SK-N-SH (cell line): ENCODE measurements around the gene JADE2.

Experiments used
- EP300 ChIP-seq, 2 experiments: IDR thresholded peaks; 2 replicates each; pipeline versions ENCODE4 v1.4.0 to v1.6.1; 2012; ENCODE audit warnings: borderline replicate concordance in 1 of 2, low read depth in 1 of 2, low read length in 1 of 2
- FOSL2 ChIP-seq: IDR thresholded peaks from 2 replicates; pipeline ENCODE4 v1.4.0; 2012; ENCODE audit warnings: low read depth, mild to moderate bottlenecking, moderate library complexity, borderline replicate concordance
- MXI1 ChIP-seq: IDR thresholded peaks from 2 replicates; pipeline ENCODE4 v1.6.1; 2012; ENCODE audit warnings: mild to moderate bottlenecking, low read depth, low read length, improper control_type of control experiment
- RAD21 ChIP-seq: IDR thresholded peaks from 2 replicates; pipeline ENCODE4 v1.6.1; 2012; ENCODE audit warnings: mild to moderate bottlenecking, low read length
- TAF1 ChIP-seq: IDR thresholded peaks from 2 replicates; pipeline ENCODE4 v1.6.1; 2012; ENCODE audit warnings: low read depth, mild to moderate bottlenecking, low read length, moderate library complexity, borderline replicate concordance
- USF1 ChIP-seq: IDR thresholded peaks from 2 replicates; pipeline ENCODE4 v1.4.0; 2012; ENCODE audit warnings: low read depth, borderline replicate concordance
- USF2 ChIP-seq: fragments of 150-350 bp; IDR thresholded peaks from 2 replicates; pipeline ENCODE4 v1.6.1; 2017; ENCODE audit warnings: antibody characterized with exemption, low read length, low read depth, borderline replicate concordance
- TF ChIP-seq, protein P1 (sequence below): fragments of 200-600 bp; sonication (generic); IDR thresholded peaks from 2 replicates; pipeline ENCODE4 v1.6.1; 2017; ENCODE audit warnings: antibody characterized with exemption, mild to moderate bottlenecking, moderate library complexity
- TF ChIP-seq, protein P2 (sequence below): IDR thresholded peaks from 2 replicates; pipeline ENCODE4 v1.6.1; 2012; ENCODE audit warnings: mild to moderate bottlenecking, low read depth, low read length, moderate library complexity
- TF ChIP-seq, protein P3 (sequence below): IDR thresholded peaks from 2 replicates; pipeline ENCODE4 v1.4.0; 2012; ENCODE audit warnings: low read depth, borderline replicate concordance

DNA sequence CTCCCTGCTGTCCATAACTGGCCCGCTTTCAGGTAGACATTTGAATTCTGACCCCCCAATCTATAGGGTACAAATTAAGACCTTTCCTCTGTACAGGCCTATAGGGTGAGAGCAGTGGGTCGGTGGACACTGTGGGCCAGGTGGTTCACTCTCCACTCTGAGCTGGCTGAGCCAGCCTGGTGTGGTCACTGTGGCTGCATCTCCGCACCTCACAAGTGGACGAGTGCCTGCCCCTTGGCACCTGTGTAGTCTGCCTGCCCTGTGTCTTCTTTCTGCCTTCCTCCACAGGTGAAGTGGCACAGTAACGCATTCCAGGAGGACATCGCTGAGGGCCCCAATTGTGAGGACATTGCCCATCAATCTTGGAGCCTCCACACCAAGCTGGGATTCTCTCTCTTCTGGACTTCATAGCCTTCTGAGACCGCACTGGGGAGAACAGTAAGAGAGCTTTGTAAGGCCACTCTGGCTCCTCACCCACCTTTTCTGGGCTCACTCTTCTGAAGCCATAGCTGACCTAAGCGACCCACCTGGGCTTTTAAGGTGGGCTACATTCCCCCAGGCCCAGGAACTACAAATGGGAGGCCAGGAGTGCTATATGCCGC lies 33.5 kb upstream of the JADE2 start:
- TF ChIP-seq, protein P1, sequence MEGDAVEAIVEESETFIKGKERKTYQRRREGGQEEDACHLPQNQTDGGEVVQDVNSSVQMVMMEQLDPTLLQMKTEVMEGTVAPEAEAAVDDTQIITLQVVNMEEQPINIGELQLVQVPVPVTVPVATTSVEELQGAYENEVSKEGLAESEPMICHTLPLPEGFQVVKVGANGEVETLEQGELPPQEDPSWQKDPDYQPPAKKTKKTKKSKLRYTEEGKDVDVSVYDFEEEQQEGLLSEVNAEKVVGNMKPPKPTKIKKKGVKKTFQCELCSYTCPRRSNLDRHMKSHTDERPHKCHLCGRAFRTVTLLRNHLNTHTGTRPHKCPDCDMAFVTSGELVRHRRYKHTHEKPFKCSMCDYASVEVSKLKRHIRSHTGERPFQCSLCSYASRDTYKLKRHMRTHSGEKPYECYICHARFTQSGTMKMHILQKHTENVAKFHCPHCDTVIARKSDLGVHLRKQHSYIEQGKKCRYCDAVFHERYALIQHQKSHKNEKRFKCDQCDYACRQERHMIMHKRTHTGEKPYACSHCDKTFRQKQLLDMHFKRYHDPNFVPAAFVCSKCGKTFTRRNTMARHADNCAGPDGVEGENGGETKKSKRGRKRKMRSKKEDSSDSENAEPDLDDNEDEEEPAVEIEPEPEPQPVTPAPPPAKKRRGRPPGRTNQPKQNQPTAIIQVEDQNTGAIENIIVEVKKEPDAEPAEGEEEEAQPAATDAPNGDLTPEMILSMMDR: no peak
- TF ChIP-seq FOSL2 (no peak), EP300 (IDR thresholded peaks at IDR 0.05; ENCODE audit: borderline replicate concordance in 1 of 2, low read depth in 1 of 2, low read length in 1 of 2) (no peak), USF1 (no peak), RAD21 (no peak), TAF1 (no peak), MXI1 (no peak), USF2 (no peak)
- TF ChIP-seq, protein P2, sequence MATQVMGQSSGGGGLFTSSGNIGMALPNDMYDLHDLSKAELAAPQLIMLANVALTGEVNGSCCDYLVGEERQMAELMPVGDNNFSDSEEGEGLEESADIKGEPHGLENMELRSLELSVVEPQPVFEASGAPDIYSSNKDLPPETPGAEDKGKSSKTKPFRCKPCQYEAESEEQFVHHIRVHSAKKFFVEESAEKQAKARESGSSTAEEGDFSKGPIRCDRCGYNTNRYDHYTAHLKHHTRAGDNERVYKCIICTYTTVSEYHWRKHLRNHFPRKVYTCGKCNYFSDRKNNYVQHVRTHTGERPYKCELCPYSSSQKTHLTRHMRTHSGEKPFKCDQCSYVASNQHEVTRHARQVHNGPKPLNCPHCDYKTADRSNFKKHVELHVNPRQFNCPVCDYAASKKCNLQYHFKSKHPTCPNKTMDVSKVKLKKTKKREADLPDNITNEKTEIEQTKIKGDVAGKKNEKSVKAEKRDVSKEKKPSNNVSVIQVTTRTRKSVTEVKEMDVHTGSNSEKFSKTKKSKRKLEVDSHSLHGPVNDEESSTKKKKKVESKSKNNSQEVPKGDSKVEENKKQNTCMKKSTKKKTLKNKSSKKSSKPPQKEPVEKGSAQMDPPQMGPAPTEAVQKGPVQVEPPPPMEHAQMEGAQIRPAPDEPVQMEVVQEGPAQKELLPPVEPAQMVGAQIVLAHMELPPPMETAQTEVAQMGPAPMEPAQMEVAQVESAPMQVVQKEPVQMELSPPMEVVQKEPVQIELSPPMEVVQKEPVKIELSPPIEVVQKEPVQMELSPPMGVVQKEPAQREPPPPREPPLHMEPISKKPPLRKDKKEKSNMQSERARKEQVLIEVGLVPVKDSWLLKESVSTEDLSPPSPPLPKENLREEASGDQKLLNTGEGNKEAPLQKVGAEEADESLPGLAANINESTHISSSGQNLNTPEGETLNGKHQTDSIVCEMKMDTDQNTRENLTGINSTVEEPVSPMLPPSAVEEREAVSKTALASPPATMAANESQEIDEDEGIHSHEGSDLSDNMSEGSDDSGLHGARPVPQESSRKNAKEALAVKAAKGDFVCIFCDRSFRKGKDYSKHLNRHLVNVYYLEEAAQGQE: no peak
- TF ChIP-seq, protein P3, sequence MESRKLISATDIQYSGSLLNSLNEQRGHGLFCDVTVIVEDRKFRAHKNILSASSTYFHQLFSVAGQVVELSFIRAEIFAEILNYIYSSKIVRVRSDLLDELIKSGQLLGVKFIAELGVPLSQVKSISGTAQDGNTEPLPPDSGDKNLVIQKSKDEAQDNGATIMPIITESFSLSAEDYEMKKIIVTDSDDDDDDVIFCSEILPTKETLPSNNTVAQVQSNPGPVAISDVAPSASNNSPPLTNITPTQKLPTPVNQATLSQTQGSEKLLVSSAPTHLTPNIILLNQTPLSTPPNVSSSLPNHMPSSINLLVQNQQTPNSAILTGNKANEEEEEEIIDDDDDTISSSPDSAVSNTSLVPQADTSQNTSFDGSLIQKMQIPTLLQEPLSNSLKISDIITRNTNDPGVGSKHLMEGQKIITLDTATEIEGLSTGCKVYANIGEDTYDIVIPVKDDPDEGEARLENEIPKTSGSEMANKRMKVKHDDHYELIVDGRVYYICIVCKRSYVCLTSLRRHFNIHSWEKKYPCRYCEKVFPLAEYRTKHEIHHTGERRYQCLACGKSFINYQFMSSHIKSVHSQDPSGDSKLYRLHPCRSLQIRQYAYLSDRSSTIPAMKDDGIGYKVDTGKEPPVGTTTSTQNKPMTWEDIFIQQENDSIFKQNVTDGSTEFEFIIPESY: no peak
